GM18870 (cell line): ENCODE results near the gene SPI1.

Experiments
- ATAC-seq: cut with Tn5 transposase; IDR thresholded peaks from one replicate; pipeline ENCODE4 v1.9.1; 2021; ENCODE audit warnings: moderate library complexity; ENCODE audit not compliant: unreplicated experiment

SPI1 gene

GRCh38 chr11:47360341-47360740, 18.0 kb downstream of the SPI1 start:
- no peak for ATAC-seq

GRCh38 chr11:47359586-47359985, 18.8 kb downstream of the SPI1 start:
- no peak for ATAC-seq

DNA sequence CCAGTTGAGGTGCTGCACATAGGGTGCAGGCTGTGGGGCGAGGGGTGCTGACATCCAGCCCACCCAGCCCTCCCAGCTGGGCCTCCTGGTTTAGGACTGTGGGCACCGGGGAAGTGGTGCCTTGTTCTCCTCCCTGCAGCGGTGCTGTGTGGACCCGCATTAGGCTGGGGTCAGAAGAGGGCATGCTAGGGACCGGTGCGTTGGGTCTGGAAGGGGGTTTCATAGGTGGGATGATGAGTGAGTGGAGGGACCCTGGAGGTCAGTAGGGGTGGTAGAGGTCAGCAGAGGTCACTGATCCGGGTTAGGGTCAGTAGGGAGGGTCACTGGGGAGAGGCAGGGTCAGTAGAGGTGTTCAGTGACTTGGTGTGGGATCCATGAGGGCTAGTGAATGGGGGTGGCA, 19.2 kb downstream of the SPI1 start:
- no peak for ATAC-seq

GRCh38 chr11:47358731-47359051, 19.7 kb downstream of the SPI1 start:
- no peak for ATAC-seq

- ATAC-seq, result no peak
Measured at GRCh38 chr11:47357985-47358730, 20.2 kb downstream of the SPI1 start.

- no peak for ATAC-seq
Measured at GRCh38 chr11:47356998-47357329, 21.4 kb downstream of the SPI1 start.

DNA sequence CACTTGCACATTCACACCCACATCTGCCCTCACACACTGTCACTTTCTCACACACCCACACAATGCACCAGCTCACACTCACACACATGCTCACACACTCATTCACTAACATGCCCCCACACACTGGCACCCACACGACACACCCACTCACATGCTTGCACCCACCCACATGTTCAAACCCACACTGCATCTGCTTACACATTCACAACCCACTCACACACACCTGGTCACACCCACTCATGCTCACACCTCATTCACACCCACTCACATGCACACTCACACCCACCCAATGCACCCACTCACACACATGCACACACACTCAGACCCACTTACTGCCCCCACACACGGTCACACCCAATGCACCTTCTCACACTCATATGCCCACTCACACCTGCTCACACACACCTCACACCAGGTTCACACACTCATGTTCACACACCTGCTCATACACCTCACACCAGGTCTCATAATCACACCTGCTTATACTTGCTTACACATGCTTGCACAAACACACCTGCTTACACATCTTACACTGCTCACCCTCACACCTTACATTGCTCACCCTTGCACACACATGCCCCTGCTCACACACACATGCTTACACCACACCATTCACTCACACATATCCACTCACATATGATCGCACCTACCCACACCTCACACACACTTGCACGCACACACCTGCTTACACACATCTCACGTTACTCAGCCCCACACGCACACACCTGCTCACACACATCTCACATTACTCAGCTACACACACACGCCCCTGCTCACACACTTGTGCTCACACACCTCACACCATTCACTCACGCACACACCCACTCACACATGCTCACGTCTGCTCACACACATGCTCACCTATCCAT, 22.0 kb downstream of the SPI1 start:
- no peak for ATAC-seq

- ATAC-seq, result no peak
Measured at GRCh38 chr11:47355283-47356128, 22.8 kb downstream of the SPI1 start.

DNA sequence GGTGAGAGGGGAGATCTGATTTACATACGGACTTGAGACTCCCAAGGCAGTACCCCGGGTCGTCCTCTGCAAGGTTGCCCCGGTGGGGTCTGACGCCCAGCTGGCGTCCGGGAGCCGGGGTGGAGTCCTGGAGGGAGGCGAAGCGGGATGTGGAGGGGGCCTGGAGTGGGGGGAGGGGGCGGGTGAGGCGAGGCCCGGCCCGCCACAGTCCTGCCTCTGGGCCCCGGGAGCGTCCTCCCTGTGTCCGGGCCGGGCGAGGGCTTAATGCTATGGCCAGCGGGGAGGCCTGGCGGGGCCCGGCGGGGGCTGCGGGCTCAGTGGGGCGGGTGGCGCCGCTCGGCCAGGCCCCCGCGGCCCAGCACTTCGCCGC, 23.4 kb downstream of the SPI1 start:
- ATAC-seq, result no peak

DNA sequence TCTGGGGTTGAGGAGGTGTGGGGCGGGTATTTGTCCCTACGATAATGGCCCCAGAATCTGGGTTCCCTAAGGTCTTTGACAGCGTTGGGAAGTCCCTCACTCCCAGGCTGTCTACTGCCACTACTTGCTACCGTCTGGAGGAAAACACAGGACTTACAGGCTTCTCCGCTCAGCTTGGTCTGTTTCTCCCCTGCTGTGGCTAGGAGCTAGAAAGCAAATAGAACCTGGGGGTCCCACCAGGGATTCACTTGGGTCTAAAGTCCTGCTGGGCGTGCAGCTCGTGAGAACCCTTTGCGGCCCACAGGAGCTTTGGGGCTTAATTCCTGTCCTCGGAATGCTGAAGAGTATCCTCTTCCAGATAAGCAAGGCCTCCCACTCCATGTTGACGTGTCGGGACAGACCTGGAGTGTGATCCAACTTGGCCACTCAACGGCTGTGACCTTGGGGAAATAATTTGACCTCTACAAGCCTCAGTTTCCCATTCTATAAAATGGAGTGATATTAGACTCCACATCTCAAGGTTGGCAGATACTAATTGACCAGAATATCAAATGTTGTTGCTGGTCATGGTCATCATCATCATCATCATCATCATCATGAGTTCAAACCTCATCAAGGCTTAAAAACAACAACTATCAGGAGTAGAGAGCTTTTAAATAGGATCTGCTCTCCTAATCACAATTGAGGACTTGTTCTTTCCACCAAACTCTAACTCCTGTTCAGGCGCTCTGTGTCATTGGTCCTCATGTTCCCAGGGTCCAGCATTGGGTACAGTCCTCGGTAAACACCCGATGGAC, 24.2 kb downstream of the SPI1 start:
- ATAC-seq, result no peak

DNA sequence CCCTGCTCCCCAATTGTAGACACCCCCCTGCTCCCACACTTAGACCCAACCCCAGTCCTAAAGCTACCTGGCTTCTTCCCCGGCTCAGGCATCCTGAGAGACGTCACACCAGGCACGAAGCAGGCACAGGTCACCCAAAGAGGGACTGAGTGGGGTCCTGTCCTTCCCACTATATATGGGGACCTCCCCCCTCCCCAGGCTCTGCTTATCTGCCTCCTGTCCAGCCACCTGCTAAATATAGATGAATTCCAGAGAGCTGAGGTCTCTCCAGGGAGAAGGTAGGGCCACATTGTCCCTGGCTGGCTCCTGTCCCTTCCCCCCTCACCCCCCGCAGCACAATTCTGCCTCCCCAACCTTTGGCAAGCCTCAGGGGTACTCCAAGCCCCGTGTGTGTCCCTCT, 25.8 kb downstream of the SPI1 start, which contains the start of gene MYBPC3:
Gene MYBPC3 (minus strand): TSS at position 147 of the 400 bp plus-strand sequence. CDS start 55 bp downstream, at position 92.
- no peak for ATAC-seq

DNA sequence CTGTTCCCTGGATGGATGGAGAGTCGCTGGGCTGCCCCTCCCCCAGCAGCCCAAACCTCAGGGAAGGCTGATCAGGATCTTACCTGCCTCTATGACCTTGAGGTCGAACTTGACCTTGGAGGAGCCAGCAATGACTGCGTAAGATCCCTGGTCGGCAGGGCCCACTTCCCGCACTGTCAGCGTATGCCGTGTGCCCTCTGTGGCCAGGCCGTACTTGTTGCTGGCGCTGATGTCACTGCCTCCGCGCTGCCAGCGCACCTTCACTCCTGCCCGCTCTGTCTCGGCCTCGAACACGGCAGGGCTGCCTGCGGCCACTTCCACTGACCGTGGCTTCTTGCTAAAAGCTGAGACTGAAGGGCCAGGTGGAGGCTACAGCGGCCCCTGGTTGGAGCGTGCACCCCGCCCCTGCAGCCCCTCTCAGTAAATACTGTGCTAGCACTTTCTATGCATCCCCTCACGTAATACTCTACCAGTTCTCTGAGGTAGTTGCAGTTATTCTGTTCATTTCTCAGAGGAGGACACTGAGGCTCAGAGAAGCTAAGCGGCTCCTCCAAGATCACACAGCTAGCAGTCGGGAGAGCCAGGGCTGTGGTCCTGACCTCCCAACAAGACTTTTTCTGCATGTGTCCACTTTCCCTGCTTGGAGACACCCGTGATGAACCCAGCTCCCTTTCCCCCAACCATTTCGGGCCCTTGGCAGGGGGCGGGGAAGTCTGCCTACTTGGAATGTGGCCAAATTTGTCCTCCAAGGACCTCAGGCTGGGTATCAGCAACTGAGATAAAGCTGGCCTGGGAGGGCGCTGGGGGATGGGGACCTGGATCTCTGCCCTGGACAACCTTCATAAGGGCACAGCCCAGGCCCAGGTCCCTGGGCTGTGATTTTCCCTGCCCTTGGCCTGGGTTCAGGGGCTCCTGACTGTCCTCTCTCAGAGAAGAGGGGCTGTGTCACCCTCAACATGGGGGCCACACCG, 26.9 kb downstream of the SPI1 start:
- ATAC-seq, result no peak

DNA sequence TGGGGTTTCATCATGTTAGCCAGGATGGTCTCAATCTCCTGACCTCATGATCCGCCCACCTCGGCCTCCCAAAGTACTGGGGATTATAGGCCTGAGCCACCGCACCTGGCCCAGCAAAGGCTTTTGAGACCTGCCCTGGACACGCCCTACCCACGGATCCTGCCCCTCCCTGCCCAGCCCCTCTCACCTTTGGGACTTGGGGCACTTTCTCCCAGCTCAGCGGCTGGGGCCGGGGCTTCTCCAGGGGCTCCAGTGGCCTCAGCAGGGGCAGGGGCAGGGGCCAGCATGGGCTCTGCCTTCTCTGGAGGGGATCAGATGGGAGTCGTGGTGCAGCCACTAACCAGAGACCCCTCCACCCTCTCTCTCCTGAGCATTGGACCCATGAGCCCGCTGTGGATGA, 28.0 kb downstream of the SPI1 start:
- ATAC-seq, result no peak

GRCh38 chr11:47349521-47350095, 28.7 kb downstream of the SPI1 start:
- ATAC-seq, result no peak

DNA sequence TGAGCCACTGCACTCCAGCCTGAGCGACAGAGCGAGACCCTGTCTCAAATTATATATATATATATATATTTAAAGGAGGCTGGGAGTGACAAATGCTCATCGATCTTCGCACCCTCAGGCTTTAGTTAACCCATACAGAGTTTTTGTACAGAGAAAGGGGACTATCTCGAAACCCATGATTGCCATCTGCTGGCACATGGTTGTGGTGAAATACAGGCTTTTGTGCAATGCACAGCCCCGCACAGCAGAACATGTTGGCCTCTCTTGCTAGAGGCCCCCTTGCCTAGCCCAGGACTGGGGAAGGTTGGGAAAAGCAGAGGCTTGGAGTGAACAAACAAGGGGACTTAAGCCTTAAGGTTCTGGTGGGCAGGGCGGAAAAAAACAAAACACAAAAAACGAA, 29.5 kb downstream of the SPI1 start:
- no peak for ATAC-seq

DNA sequence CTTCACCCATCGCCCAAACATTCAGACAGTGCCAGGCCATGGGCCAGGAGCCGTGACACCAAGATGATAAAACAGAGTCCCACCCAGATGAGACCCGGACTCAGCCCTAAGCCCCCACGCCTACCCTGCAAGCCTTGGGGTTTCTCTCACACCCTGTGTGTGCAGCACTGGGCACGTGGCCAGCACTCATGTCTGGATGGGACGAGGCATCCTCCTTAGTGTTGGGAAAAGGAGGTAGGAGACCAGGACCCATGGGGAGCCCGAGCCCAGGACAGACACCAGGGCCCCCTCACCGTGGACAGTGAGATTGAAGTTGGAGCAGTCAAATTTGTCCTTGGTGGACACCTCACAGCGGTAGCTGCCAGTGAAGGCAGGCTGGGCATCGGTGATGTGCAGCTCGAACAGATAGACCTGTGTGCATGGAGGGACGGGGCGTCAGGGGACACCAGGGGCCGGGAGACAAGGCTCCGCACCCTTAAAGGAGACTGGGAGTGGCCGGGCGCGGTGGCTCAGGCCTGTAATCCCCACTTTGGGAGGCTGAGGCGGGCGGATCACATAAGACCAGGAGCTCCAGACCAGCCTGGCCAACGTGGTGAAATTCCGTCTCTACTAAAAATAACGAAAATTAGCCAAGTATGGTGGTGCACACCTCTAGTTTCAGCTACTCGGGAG, 30.1 kb downstream of the SPI1 start:
- ATAC-seq, result no peak

GRCh38 chr11:47347137-47347536, 31.2 kb downstream of the SPI1 start:
- no peak for ATAC-seq

DNA sequence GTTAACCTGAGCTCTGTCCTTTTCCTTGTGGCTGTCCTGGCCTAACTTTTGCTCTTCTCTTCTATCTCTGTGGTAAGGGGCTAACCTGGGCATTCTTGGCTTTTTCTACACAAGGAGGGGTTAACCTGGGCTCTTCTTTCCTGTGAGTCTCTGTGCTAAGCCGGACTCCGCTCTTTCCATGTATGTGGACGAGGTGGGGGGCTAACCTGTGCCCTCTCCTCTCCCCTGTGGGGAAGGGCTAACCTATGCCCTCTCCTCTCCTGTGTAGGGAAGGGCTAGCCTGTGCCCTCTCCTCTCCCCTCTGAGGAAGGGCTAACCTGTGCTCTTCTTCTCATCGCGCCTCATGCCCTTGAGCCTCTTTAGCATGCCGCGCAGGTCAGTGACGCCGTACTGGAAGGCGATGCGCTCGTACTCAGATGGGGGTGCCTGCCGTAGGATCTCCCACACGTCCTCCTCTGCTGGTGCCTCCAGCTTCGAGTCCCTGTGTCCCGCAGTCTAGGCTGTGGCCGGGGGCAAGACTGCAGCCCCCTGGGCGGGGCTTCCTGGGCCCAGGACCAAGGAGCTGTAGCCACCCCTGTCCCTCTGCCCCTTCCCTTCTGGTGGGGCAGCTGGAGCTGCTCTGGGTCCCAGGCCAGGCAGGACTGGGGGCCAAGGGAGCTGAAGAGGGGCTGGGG, 32.3 kb downstream of the SPI1 start:
- ATAC-seq, result no peak
